GM23248 (cell line): ENCODE data around the gene SOX8.

ENCODE experiments used
- EZH2 ChIP-seq: fragments of 200-600 bp; sonication (generic); IDR thresholded peaks from 2 replicates; pipeline ENCODE4 v1.6.1; 2018; ENCODE audit warnings: antibody characterized with exemption, mild to moderate bottlenecking; ENCODE audit not compliant: insufficient read depth, poor library complexity, severe bottlenecking
- EZH2phosphoT487 ChIP-seq: fragments of 200-600 bp; sonication (generic); IDR thresholded peaks from 2 replicates; pipeline ENCODE4 v1.6.1; 2018; ENCODE audit warnings: antibody characterized with exemption, moderate library complexity, mild to moderate bottlenecking, low read depth; ENCODE audit not compliant: insufficient read depth

DNA sequence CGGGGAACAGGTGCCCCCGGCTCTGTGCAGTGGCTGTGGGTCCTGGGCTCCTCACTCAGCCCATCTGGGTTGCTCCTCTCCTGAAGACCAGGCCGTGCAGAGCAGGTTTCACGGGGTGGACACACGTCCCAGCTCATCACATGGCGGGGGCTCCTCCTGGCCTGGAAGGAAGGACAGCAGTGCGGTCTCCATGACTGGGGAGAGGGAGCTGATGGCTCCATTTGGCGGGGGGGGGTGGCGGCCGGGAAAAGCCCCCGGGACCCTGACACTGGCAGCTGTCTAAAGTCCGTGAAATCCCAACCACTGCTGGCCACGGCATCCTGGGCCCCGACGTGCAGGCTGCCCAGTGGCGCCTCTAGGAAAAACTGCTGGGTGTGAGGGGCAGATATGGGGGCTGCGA lies 19.0 kb downstream of the SOX8 start:
- no peak for TF ChIP-seq EZH2
- no peak for TF ChIP-seq EZH2phosphoT487
